HepG2 (cell line): Measurements from ENCODE around the gene ACTN1. TPM values are rescaled to one million over a fixed set of nuclear protein-coding genes. Genes with fewer than 3 reads are reported as not detected.

Source experiments
- ATAC-seq: fragments of 200-7000 bp; cut with Tn5 transposase; 3 replicates; pipeline ENCODE4 v1.9.1; 2020; ENCODE audit warnings: mild to moderate bottlenecking, moderate library complexity
- BruUV-seq: library from RNA; stranded (reverse); fragments of 400-500 nt; replicated peaks from 2 replicates; lab custom pipeline; 2021; lab: Mats Ljungman, UMichigan
- CTCF ChIA-PET: fragments of 300-600 bp; formaldehyde crosslinking; extraction: SDS; loops from one replicate; lab custom pipeline; 2021; ENCODE audit warnings: low total read pairs, inconsistent platforms, low intra/inter-chr PET ratio; lab: Yijun Ruan, JAX
- POLR2A ChIA-PET: fragments of 350-600 bp; sonication (Branson Sonifier 250); formaldehyde crosslinking; loops from one replicate; lab custom pipeline; 2020; ENCODE audit warnings: antibody characterized with exemption, inconsistent platforms; lab: Yijun Ruan, JAX
- DNase-seq: peaks from one replicate; pipeline ENCODE4 v3.0.0-alpha.2; 2015; ENCODE audit warnings: low spot score
- FAIRE-seq: peaks from 3 replicates; lab custom pipeline; 2011; peaks lifted over from hg19 to GRCh38; lab: Jason Lieb, UNC
- H2AFZ ChIP-seq: one replicate; pipeline ENCODE4 v1.6.1; 2011; ENCODE audit warnings: low read length, inconsistent platforms
- H3K27ac ChIP-seq: fragments of 300-600 bp; 3 replicates; pipeline ENCODE4 v1.8.0; 2011; ENCODE audit warnings: mixed run types, mild to moderate bottlenecking, mixed read lengths, low read length, inconsistent platforms; ENCODE audit not compliant: insufficient read depth; ENCODE audit errors: extremely low read length
- H3K27me3 ChIP-seq, 2 experiments: fragments of 200-600 bp in 1 of 2; 2 replicates in 1 of 2; 3 replicates in 1 of 2; pipeline versions ENCODE4 v1.6.0 to v1.8.0; 2011; ENCODE audit warnings: low read length in 2 of 2, mild to moderate bottlenecking in 2 of 2, moderate library complexity in 2 of 2, inconsistent platforms in 1 of 2; ENCODE audit not compliant: insufficient read depth in 2 of 2, control insufficient read depth in 1 of 2
- H3K36me3 ChIP-seq, 2 experiments: fragments of 200-600 bp in 1 of 2; replicated peaks in 1 of 2; 2 replicates in 1 of 2; 3 replicates in 1 of 2; pipeline versions ENCODE4 v1.5.1 to v1.8.0; 2011; ENCODE audit warnings: low read length in 2 of 2, inconsistent platforms in 1 of 2; ENCODE audit not compliant: insufficient read depth in 2 of 2, control insufficient read depth in 1 of 2
- H3K4me1 ChIP-seq: 2 replicates; pipeline ENCODE4 v1.5.1; 2012; ENCODE audit warnings: low read length, inconsistent platforms; ENCODE audit not compliant: insufficient read depth
- H3K4me2 ChIP-seq: 2 replicates; pipeline ENCODE4 v1.6.0; 2011; ENCODE audit warnings: low read depth, low read length, inconsistent platforms
- H3K4me3 ChIP-seq, 3 experiments: fragments of 200-600 bp in 1 of 3; sonication (generic), shearing (Covaris generic) in 1 of 3; replicated peaks in 1 of 3; 2 replicates each; pipeline ENCODE4 v1.5.1; 2011 to 2016; ENCODE audit warnings: low read length in 3 of 3, inconsistent platforms in 2 of 3, low read depth in 2 of 3, mild to moderate bottlenecking in 2 of 3, control low read depth in 1 of 3, mixed read lengths in 1 of 3; ENCODE audit not compliant: insufficient read depth in 1 of 3
- H3K79me2 ChIP-seq: one replicate; pipeline ENCODE4 v1.6.1; 2011; ENCODE audit warnings: low read length, inconsistent platforms; ENCODE audit not compliant: insufficient read depth
- H3K9ac ChIP-seq: 2 replicates; pipeline ENCODE4 v1.6.0; 2011; ENCODE audit warnings: mild to moderate bottlenecking, low read depth, low read length, inconsistent platforms; ENCODE audit not compliant: insufficient read depth
- H3K9me3 ChIP-seq: 2 replicates; pipeline ENCODE4 v1.5.1; 2012; ENCODE audit warnings: mild to moderate bottlenecking, low read length
- H4K20me1 ChIP-seq: 2 replicates; pipeline ENCODE4 v1.6.0; 2011; ENCODE audit warnings: inconsistent platforms, mild to moderate bottlenecking, low read length, moderate library complexity; ENCODE audit not compliant: insufficient read depth
- AGO1 ChIP-seq: fragments of 200-400 bp; formaldehyde crosslinking; IDR thresholded peaks from 2 replicates; pipeline ENCODE4 v1.6.1; 2017; ENCODE audit warnings: mild to moderate bottlenecking, low read depth, low read length, moderate library complexity; ENCODE audit not compliant: poor library complexity, severe bottlenecking
- DR1 ChIP-seq: sonication (generic); formaldehyde crosslinking; IDR thresholded peaks from 2 replicates; pipeline ENCODE4 v1.8.0; 2021; ENCODE audit warnings: mild to moderate bottlenecking, missing genetic modification reagents, inconsistent platforms
- ELF3 ChIP-seq: IDR thresholded peaks from 2 replicates; pipeline ENCODE4 v1.6.1; 2016; ENCODE audit warnings: missing genetic modification reagents, missing compliant biosample characterization
- ESRRA ChIP-seq: sonication (generic); formaldehyde crosslinking; IDR thresholded peaks from 2 replicates; pipeline ENCODE4 v1.5.1; 2020; ENCODE audit warnings: mild to moderate bottlenecking, low read depth, missing genetic modification reagents
- FOXK1 ChIP-seq: sonication (generic); formaldehyde crosslinking; IDR thresholded peaks from 2 replicates; pipeline ENCODE4 v1.4.0; 2020; ENCODE audit warnings: low read depth, missing genetic modification reagents, borderline replicate concordance
- HNF4A ChIP-seq: sonication (generic); formaldehyde crosslinking; IDR thresholded peaks from 2 replicates; pipeline ENCODE4 v1.4.0; 2020; ENCODE audit warnings: missing genetic modification reagents
- HOXA5 ChIP-seq: sonication (generic); formaldehyde crosslinking; IDR thresholded peaks from 2 replicates; pipeline ENCODE4 v1.4.0; 2020; ENCODE audit warnings: missing genetic modification reagents
- ISX ChIP-seq: sonication (generic); formaldehyde crosslinking; conservative IDR thresholded peaks from 2 replicates; pipeline ENCODE4 v1.5.0; 2020; ENCODE audit warnings: missing genetic modification reagents
- KDM5A ChIP-seq: fragments of 200-600 bp; sonication (generic); IDR thresholded peaks from 2 replicates; pipeline ENCODE4 v1.7.0; 2018; ENCODE audit warnings: antibody characterized with exemption, mild to moderate bottlenecking, low read length, borderline replicate concordance
- MAF1 ChIP-seq: sonication (generic); formaldehyde crosslinking; IDR thresholded peaks from 2 replicates; pipeline ENCODE4 v1.5.0; 2020; ENCODE audit warnings: missing genetic modification reagents, borderline replicate concordance
- MAFK ChIP-seq, 2 experiments: IDR thresholded peaks in 1 of 2; conservative IDR thresholded peaks in 1 of 2; 2 replicates each; pipeline ENCODE4 v1.6.1; 2011; ENCODE audit warnings: improper control_type of control experiment in 2 of 2, low read length in 2 of 2
- MEF2D ChIP-seq: sonication (generic); formaldehyde crosslinking; IDR thresholded peaks from 2 replicates; pipeline ENCODE4 v1.5.1; 2020; ENCODE audit warnings: mild to moderate bottlenecking, missing genetic modification reagents
- MEIS1 ChIP-seq: sonication (generic); formaldehyde crosslinking; IDR thresholded peaks from 2 replicates; pipeline ENCODE4 v1.9.0; 2021; ENCODE audit warnings: mild to moderate bottlenecking, missing genetic modification reagents, moderate library complexity, borderline replicate concordance
- MLLT10 ChIP-seq: sonication (generic); formaldehyde crosslinking; IDR thresholded peaks from 2 replicates; pipeline ENCODE4 v1.4.0; 2020; ENCODE audit warnings: missing genetic modification reagents
- PHF20 ChIP-seq: sonication (generic); formaldehyde crosslinking; IDR thresholded peaks from 2 replicates; pipeline ENCODE4 v1.5.0; 2020; ENCODE audit warnings: mild to moderate bottlenecking, missing genetic modification reagents
- PHF5A ChIP-seq: IDR thresholded peaks from one replicate; pipeline ENCODE4 v1.6.1; 2018; ENCODE audit warnings: low read depth, missing genetic modification reagents; ENCODE audit not compliant: unreplicated experiment
- RBFOX2 ChIP-seq: fragments of 200-400 bp; formaldehyde crosslinking; IDR thresholded peaks from 2 replicates; pipeline ENCODE4 v1.6.1; 2017; ENCODE audit warnings: low read depth, mild to moderate bottlenecking, low read length
- SAP130 ChIP-seq: IDR thresholded peaks from 2 replicates; pipeline ENCODE4 v1.6.1; 2016; ENCODE audit warnings: low read depth
- SP5 ChIP-seq: IDR thresholded peaks from 2 replicates; pipeline ENCODE4 v1.6.1; 2016; ENCODE audit warnings: low read depth, borderline replicate concordance
- TCF12 ChIP-seq, 2 experiments: fragments of 450-650 bp in 1 of 2; sonication (generic) in 1 of 2; formaldehyde crosslinking in 1 of 2; IDR thresholded peaks; 2 replicates each; pipeline versions ENCODE4 v1.6.1 to v1.8.0; 2017 to 2022; ENCODE audit warnings: antibody characterized with exemption in 1 of 2, mild to moderate bottlenecking in 1 of 2, missing genetic modification reagents in 1 of 2, moderate library complexity in 1 of 2
- ZMAT3 ChIP-seq: sonication (generic); formaldehyde crosslinking; conservative IDR thresholded peaks from 2 replicates; pipeline ENCODE4 v1.7.0; 2021; ENCODE audit warnings: missing genetic modification reagents
- ZNF292 ChIP-seq: sonication (generic); formaldehyde crosslinking; IDR thresholded peaks from 2 replicates; pipeline ENCODE4 v1.8.1; 2022; ENCODE audit warnings: mild to moderate bottlenecking, low read depth, missing genetic modification reagents, borderline replicate concordance
- ZNF337 ChIP-seq: sonication (generic); formaldehyde crosslinking; IDR thresholded peaks from 2 replicates; pipeline ENCODE4 v1.5.1; 2020; ENCODE audit warnings: missing genetic modification reagents, low read depth, mild to moderate bottlenecking, borderline replicate concordance
- ZNF557 ChIP-seq: sonication (generic); formaldehyde crosslinking; IDR thresholded peaks from 2 replicates; pipeline ENCODE4 v1.4.0; 2020; ENCODE audit warnings: missing genetic modification reagents
- ZNF678 ChIP-seq: sonication (generic); formaldehyde crosslinking; IDR thresholded peaks from 2 replicates; pipeline ENCODE4 v1.4.0; 2020; ENCODE audit warnings: mild to moderate bottlenecking, missing genetic modification reagents
- ZNF749 ChIP-seq: sonication (generic); formaldehyde crosslinking; IDR thresholded peaks from 2 replicates; pipeline ENCODE4 v1.8.0; 2022; ENCODE audit warnings: mild to moderate bottlenecking, missing genetic modification reagents, moderate library complexity, borderline replicate concordance
- whole genome bisulfite sequencing: methylation state at CpG from one replicate; pipeline ENCODE4 v1.1.6; 2017; ENCODE audit warnings: low lambda C conversion rate; 5-methylcytosine and 5-hydroxymethylcytosine counted together
- in situ Hi-C: cut with HindIII; loops from 2 replicates; pipeline ENCODE4 v1.10.0; 2017; ENCODE audit warnings: low pct_unique_long_range_greater_than_20kb; ENCODE audit not compliant: extremely low pct_ligation_motif_present
- intact Hi-C: fragments of 100-400 bp; cut with micrococcal nuclease; formaldehyde crosslinking; loops from one replicate; pipeline ENCODE4 v1.10.0; 2022; ENCODE audit not compliant: unreplicated experiment
- polyA plus RNA-seq, 8 experiments: library from polyadenylated mRNA; depleted of rRNA in 3 of 8; stranded (reverse) in 7 of 8; unstranded in 1 of 8; fragments of >200 nt; fragmentation: Illumina TruSeq in 4 of 8; extraction: Trizol in 4 of 8; gene quantifications; 2 replicates each; pipeline versions ENCODE4 v1.2.1 to v1.2.3, GENCODE V29; 2011 to 2016; ENCODE audit warnings: low read depth in 4 of 8, missing spikeins in 1 of 8, mixed read lengths in 1 of 8; ENCODE audit not compliant: insufficient read depth in 1 of 8
- total RNA-seq, 5 experiments: library from RNA; depleted of rRNA; stranded (reverse); fragments of >200 nt; fragmentation: Illumina TruSeq; extraction: Trizol; gene quantifications; 2 replicates each; pipeline ENCODE4 v1.2.3, GENCODE V29; 2016; ENCODE audit warnings: low read depth in 1 of 5

ACTN1 gene
- total and polyA plus RNA-seq, 2 of the 13 experiments (the other 11 are each of a cell fraction or from before 2014, with no cell fraction given), result 58.6 to 162 TPM

DNA sequence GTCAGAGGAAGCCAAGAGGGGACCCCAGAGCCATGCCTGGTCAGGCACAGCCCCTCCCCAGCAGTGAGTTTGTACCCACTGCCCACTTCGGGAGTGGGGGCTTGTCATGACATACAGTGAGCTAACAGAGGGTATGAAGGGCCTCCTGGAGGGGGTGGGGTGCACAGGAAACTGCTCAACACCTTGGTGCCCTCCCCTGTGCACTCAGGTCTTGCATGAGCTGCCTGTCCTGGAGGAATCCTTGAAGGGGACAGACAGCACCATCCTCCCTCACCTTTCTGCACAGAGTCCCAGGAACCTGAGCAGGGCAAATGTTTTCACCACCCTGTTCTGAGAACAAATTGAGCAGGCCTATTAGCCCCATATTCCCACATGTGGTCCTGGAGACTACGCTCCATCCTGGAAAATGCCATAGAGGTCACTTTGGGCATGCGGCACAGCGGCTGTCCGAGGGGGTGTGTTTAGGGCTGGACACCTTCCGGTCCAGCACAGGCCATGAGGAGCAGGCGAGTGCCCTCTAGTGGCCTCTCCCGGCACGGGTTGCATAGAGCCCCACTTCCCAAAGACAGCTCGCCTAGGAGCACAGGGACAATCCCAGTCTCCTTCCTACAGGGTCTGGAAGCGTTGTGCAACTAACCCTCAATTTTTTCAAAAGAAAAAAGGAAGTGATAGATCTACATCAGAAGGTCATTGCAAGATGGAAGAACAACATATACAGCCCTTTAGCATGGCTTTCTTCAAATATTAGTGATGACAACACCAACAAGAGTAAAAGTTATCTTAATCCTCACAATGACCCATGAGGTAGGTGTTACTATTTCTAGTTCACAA, 154.4 kb downstream of the ACTN1 start:
- ATAC-seq (peak; percentile 85), FAIRE-seq (peak; percentile 30), DNase-seq (peak; percentile 80)
- peak overlapping the region; percentile 13 to 67 (median 32); a peak in 5 of 6 replicates for H3K4me3 ChIP-seq
- peak overlapping the region; percentile 81 for H3K27ac ChIP-seq
- H3K9ac ChIP-seq, result peak overlapping the region; percentile 57
- 5% methylated on average over 10 of the region's 11 CpGs for WGBS
- no peaks in the 10 kb centered on the region for H3K79me2 ChIP-seq
- in situ Hi-C loops, result loop anchor here (25.0 kb wide), 1 partner anchor 1212 kb away; the partner anchor contains the start of genes ARG2 and PIGH
- POLR2A ChIA-PET, result interaction anchor here (0.6 to 4.7 kb wide), 15 partner anchors 9 to 1224 kb away, joined by 3 to 57 read pairs (median 7); partner anchors contain the start of genes EXD2, PIGH, ZFP36L1 and ZFYVE26
- no peaks in the 10 kb centered on the region for H4K20me1 ChIP-seq
- CTCF ChIA-PET, result interaction anchor here (0.7 to 0.8 kb wide), 2 partner anchors 39 to 891 kb away, joined by 3 to 6 read pairs; no protein-coding TSS in a partner anchor
- H2AFZ ChIP-seq, result peak overlapping the region; percentile 80
- intact Hi-C loops, result no loop called here
- H3K27me3 ChIP-seq, result no peaks in the 10 kb centered on the region
- peak overlapping the region; percentile 88 for H3K4me2 ChIP-seq
- H3K9me3 ChIP-seq, result no peaks in the 10 kb centered on the region
- peaks cover 69% of the 10 kb centered on the region for H3K4me1 ChIP-seq
- no peaks in the 10 kb centered on the region for H3K36me3 ChIP-seq
- BruUV-seq, result no TSS peak
- no peak for TF ChIP-seq ZNF678 (CRISPR knock-in tag)
- TF ChIP-seq KDM5A, result peak; percentile 54; the same call in 1 of the 2 replicates
- TF ChIP-seq MLLT10 (CRISPR knock-in tag), result no peak
- no peak for TF ChIP-seq ZNF337 (CRISPR knock-in tag)
- peak; percentile 78 for TF ChIP-seq ELF3 (CRISPR knock-in tag)
- TF ChIP-seq ZNF749 (CRISPR knock-in tag), result 0 out of 2 replicates have a peak, but pooled peaks have one; percentile 12
- TF ChIP-seq SP5 (CRISPR knock-in tag), result peak; percentile 41; the same call in 1 of the 2 replicates
- no peak for TF ChIP-seq MAFK (conservative IDR thresholded peaks at IDR 0.05 in 1 of 2, IDR thresholded peaks at IDR 0.05 in 1 of 2; ENCODE audit: low read length in 2 of 2)
- TF ChIP-seq MEIS1, result peak; percentile 35; the same call in 1 of the 2 replicates
- no peak for TF ChIP-seq AGO1
- 0 out of 2 replicates have a peak, but pooled peaks have one; percentile 25 for TF ChIP-seq RBFOX2
- no peak for TF ChIP-seq TCF12 (IDR thresholded peaks at IDR 0.05)
- TF ChIP-seq TCF12 (CRISPR knock-in tag; IDR thresholded peaks at IDR 0.05), result 0 out of 2 replicates have a peak, but pooled peaks have one; percentile 45
- TF ChIP-seq ZNF292 (CRISPR knock-in tag), result no peak
- TF ChIP-seq FOXK1, result peak; percentile 70; the same call in 1 of the 2 replicates
- no peak for TF ChIP-seq ZNF557 (CRISPR knock-in tag)
- peak; percentile 83 for TF ChIP-seq SAP130
- no peak for TF ChIP-seq HOXA5 (CRISPR knock-in tag)
- TF ChIP-seq ISX (CRISPR knock-in tag), result no peak
- TF ChIP-seq DR1 (CRISPR knock-in tag), result no peak
- peak; percentile 75 for TF ChIP-seq MEF2D (CRISPR knock-in tag)
- TF ChIP-seq ZMAT3 (CRISPR knock-in tag), result peak; percentile 63; the same call in 1 of the 2 replicates
- TF ChIP-seq PHF5A (CRISPR knock-in tag), result peak; percentile 37
- peak; percentile 53 for TF ChIP-seq HNF4A
- TF ChIP-seq MAF1 (CRISPR knock-in tag), result no peak
- TF ChIP-seq PHF20 (CRISPR knock-in tag), result peak; percentile 93
- TF ChIP-seq ESRRA (CRISPR knock-in tag), result peak; percentile 83
